Heart right ventricle (tissue), 16 donors: ENCODE measurements around the gene C1orf167. TPM values are rescaled to one million over a fixed set of nuclear protein-coding genes. Genes with fewer than 3 reads are reported as not detected.

Experiments
- ATAC-seq, 8 donors: fragments of 200-7000 bp; cut with Tn5 transposase; one replicate each; pipeline ENCODE4 v1.9.1; 2020; ENCODE audit warnings: mild to moderate bottlenecking in 8 of 8, moderate library complexity in 8 of 8, moderate number of reproducible peaks in 1 of 8
- DNase-seq, 2 donors: peaks; one replicate each; pipeline ENCODE4 v3.0.0-alpha.2; 2020
- H3K27ac ChIP-seq, 10 donors: fragments of 200-600 bp; sonication (generic) in 2 of 10; one replicate each; pipeline versions ENCODE4 v1.5.0 to v1.8.0; 2020 to 2022; ENCODE audit warnings: mild to moderate bottlenecking in 3 of 10
- H3K27me3 ChIP-seq, 7 donors: fragments of 200-600 bp; one replicate each; pipeline ENCODE4 v1.8.0; 2021 to 2022; ENCODE audit warnings: mild to moderate bottlenecking in 2 of 7
- H3K36me3 ChIP-seq, 9 donors: fragments of 200-600 bp; sonication (generic) in 1 of 9; one replicate each; pipeline versions ENCODE4 v1.5.0 to v1.8.0; 2020 to 2022; ENCODE audit warnings: mild to moderate bottlenecking in 2 of 9
- H3K4me1 ChIP-seq, 9 donors: fragments of 200-600 bp; sonication (generic) in 1 of 9; one replicate each; pipeline versions ENCODE4 v1.5.0 to v1.8.0; 2020 to 2022; ENCODE audit warnings: mild to moderate bottlenecking in 4 of 9
- H3K4me3 ChIP-seq, 10 donors: fragments of 200-600 bp; sonication (generic) in 2 of 10; one replicate each; pipeline versions ENCODE4 v1.5.0 to v1.8.0; 2020 to 2022; ENCODE audit warnings: mild to moderate bottlenecking in 7 of 10, moderate library complexity in 2 of 10
- H3K9me3 ChIP-seq, 11 donors: fragments of 200-600 bp in 10 of 11; sonication (generic) in 2 of 11; one replicate each; pipeline versions ENCODE4 v1.5.0 to v1.8.0; 2013 to 2022; ENCODE audit warnings: mild to moderate bottlenecking in 2 of 11, control low read depth in 1 of 11, moderate library complexity in 1 of 11
- CTCF ChIP-seq, 9 donors: fragments of 200-600 bp; sonication (generic) in 2 of 9; IDR thresholded peaks; one replicate each; pipeline versions ENCODE4 v1.5.0 to v1.8.0; 2021 to 2022; ENCODE audit warnings: antibody characterized with exemption in 9 of 9, mild to moderate bottlenecking in 5 of 9, moderate library complexity in 1 of 9
- WGBS, 2 donors: extraction: QIAGEN DNeasy Blood & Tissue Kit; methylation state at CpG; one replicate each; pipeline ENCODE4 v1.1.7; 2013; ENCODE audit warnings: inconsistent platforms in 1 of 2; 5-methylcytosine and 5-hydroxymethylcytosine counted together
- intact Hi-C, 10 donors: fragments of 100-400 bp; cut with DNase I; formaldehyde crosslinking; loops; one replicate each; pipeline versions ENCODE4 v1.11.1 to v1.14.2; 2022
- polyA plus RNA-seq, 2 donors: library from polyadenylated mRNA; stranded (reverse); fragments of 200-250 nt; gene quantifications; one replicate each; pipeline ENCODE4 v1.2.3, GENCODE V29; 2013
- total RNA-seq, 10 donors: library from RNA; stranded (reverse); fragmentation: NEBNext Ultra II Directional in 3 of 10; extraction: Animal tissue kit (Norgen Biotek cat#: 25700) in 3 of 10; gene quantifications; one replicate each; pipeline versions ENCODE4 v1.2.1 to v1.2.4, GENCODE V29; 2021 to 2023
- donor health status: Arrhythmogenic right ventricular cardiomyopathy.
- donor health status: ischemic (EF 13 %, LVEDD 7.1; RV severe dilation, severe dysfunction).
- donor health status: healthy with polysubstance abuse.
- donor health status: DM: no; HTN: yes; CAD: no.
- donor health status: DM: no; HTN: no; CAD: no.
- donor health status: ischemic (EF 25% LVEDD 6.9; RV normal size, moderate dysfunction).
- donor health status: ischemic (EF 25% LVEDD 5.7; RV mildly dilated, moderate dysfunction).
- donor health status: healthy.
- donor health status: DM: yes; HTN: yes; CAD: no.
- donor health status: Ischemic cardiomyopathy.
- donor health status: ischemic (EF 35%, LVEDD 5.7; RV mildly dilated, moderate dysfunction).
- donor health status: nonischemic (EF 11% LVEDD 7.7; RV severe dilation, severe dysfunction).
- donor health status: DM: yes; HTN: yes; CAD: no.
- donor health status: PGD.
- donor health status: ischemic (EF 29% LVEDD 5.4; RV normal size, mild dysfunction).
- donor health status: nonischemic (EF 23%, LVEDD 6.1; RV moderate dilation, normal function).

C1orf167 gene
- total and polyA plus RNA-seq, 12 donors: 2.4 to 12.8 (median 5.7) TPM

DNA sequence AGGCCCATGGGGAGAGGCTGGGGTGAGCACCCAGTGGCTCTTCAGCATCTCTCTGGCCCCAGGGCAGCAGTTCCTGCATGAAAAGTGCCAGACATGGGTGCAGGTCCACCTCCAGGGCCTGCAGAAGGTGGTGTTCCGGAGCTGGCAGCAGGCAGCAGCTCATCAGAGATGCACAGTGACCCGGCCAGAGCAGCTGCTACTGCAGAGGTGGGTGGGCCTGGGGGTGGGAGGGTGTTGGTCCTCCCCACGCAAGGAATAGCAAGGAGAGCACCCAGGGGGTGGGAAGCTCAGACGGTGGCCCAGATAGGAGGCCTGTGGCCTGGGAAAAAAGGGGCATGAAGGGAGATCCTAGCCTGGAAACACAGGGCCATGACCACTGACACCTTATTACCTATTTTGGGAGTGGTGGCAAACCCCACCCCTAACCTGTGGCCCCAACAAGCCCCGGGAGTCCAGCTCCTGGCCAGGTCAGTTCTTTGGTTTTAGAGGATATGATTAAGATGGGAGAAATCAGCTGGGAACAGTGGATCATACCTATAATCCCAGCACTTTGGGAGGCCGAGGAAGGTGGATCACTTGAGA, 20.2 kb downstream of the C1orf167 start:
- intact Hi-C loops: loop anchor here in 1 of 10 donors (5.0 kb wide), 1 partner anchor 45 kb away; the partner anchor contains the start of gene AGTRAP
- H3K4me3 ChIP-seq: no peak overlapping the region
- no peak for TF ChIP-seq CTCF (IDR thresholded peaks at IDR 0.05)
- H3K9me3 ChIP-seq: no peaks in the 10 kb centered on the region
- 82% methylated on average over 6 of the region's 6 CpGs for WGBS, 2 donors
- DNase-seq (no peak), ATAC-seq (no peak)
- H3K27ac ChIP-seq: no peak overlapping the region
- H3K36me3 ChIP-seq: no peaks in the 10 kb centered on the region
- no peaks in the 10 kb centered on the region for H3K27me3 ChIP-seq
- H3K4me1 ChIP-seq: peaks cover 18 to 32% (median 28%) of the 10 kb centered on the region in 9 donors

GRCh38 chr1:11783556-11783955, 21.6 kb downstream of the C1orf167 start:
- Histone ChIP-seq H3K27ac (no peak overlapping the region), H3K36me3 (peaks cover 0 to 6% (median 0%) of the 10 kb centered on the region in 9 donors), H3K27me3 (no peaks in the 10 kb centered on the region), H3K9me3 (no peaks in the 10 kb centered on the region), H3K4me1 (peaks cover 30 to 45% (median 42%) of the 10 kb centered on the region in 9 donors), H3K4me3 (no peak overlapping the region)
- 94 to 96% methylated on average over 6 of the region's 6 CpGs for WGBS, 2 donors
- intact Hi-C loops: loop anchor here in 1 of 10 donors (5.0 kb wide), 1 partner anchor 46 kb away; the partner anchor contains the start of gene AGTRAP
- DNase-seq (no peak), ATAC-seq (no peak)
- no peak for TF ChIP-seq CTCF (IDR thresholded peaks at IDR 0.05)

DNA sequence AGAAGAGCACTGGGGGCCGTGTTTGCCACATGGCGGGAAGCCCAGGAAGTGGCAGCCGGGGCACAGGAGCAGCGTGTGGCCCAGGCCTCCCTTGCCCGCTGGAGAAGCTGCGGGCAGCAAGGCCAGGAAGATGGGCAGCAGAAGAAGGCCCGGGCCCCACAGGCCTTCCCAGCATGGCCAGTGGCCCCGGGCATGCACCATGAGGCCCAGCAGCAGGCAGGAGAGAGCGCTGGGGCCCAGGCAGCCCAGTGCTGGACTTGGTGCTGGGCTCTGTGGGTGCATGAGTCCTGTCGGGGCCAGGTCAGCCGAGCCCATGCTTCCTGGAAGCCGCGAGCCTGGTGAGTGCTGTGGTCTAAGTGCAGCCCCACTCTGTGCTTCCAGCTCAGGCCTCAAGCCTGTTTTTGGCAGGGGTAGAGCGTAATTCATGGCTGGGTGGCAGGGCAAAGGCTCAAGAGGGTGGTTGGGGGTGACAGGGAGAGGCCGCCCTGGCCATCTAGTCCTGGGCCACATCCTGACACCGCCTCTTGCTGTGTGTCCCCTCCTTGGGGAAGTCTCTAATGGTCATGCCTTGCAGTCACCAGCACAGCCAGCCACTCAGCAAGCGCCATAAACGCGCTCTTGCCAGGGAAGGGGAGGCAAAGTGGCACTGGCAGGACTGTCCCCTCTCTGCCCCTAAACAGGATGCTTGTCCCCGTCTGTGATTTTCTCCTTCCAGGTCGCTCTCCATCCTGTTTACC, 22.4 kb downstream of the C1orf167 start:
- H3K4me3 ChIP-seq: peak overlapping the region in 9 of 10 donors; percentile 12 to 51 (median 40)
- peak overlapping the region; percentile 31 to 99 (median 85) for H3K27ac ChIP-seq
- no peak for TF ChIP-seq CTCF (IDR thresholded peaks at IDR 0.05)
- H3K36me3 ChIP-seq: peaks cover 0 to 13% (median 0%) of the 10 kb centered on the region in 9 donors
- intact Hi-C loops: loop anchor here in 1 of 10 donors (5.0 kb wide), 1 partner anchor 47 kb away; the partner anchor contains the start of gene AGTRAP
- H3K27me3 ChIP-seq: no peaks in the 10 kb centered on the region
- DNase-seq (no peak), ATAC-seq (peak in 4 of 8 donors; percentile 0 to 21 (median 3))
- 71 to 78% methylated on average over 19 to 21 of the region's 21 CpGs for WGBS, 2 donors
- peaks cover 35 to 54% (median 50%) of the 10 kb centered on the region in 9 donors for H3K4me1 ChIP-seq
- no peaks in the 10 kb centered on the region for H3K9me3 ChIP-seq

DNA sequence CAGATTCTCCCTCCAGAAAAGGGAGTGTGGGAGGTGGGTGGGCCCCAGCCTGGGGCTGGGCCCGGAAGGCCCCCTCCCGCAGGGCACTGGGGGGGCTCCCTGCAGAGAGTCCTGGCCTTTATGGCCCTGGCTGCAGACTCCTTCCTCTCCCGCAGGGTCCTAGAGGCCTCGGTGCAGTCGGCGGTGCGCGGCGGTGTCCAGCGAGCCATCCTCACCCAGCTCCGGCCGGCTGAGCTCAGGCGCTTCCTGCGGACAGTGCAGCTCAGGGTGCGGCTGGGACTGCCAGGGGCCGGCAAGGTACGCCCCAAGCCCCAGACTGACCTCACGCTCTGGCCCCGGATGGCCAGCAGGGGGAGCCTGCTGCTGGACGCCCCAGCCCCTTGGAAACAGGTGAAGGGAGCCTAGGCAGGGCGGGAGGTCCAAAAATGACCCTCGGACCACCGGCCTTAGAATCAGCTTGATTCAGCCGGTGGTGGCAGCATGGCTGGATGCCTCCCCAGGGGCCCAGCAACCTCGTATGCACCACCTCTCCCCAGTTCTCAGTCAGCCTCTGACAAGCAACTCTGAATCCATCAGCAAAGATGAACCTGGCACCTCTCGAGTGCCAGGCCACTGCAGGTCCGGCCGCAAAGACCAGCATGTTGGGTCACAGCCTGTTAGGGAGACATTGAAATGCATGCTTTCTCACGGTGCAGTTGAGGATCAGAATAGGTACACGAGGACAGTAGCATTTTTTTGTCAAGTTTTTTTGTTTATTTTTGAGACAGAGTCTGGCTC, 23.2 kb downstream of the C1orf167 start:
- H3K4me3 ChIP-seq: peak overlapping the region in 9 of 10 donors; percentile 12 to 51 (median 40)
- peaks cover 0 to 20% (median 5%) of the 10 kb centered on the region in 9 donors for H3K36me3 ChIP-seq
- peak; percentile 75 to 95 (median 91) for TF ChIP-seq CTCF (IDR thresholded peaks at IDR 0.05)
- peak; percentile 69 to 79 for DNase-seq
- WGBS, 2 donors: 4 to 5% methylated on average over 30 of the region's 30 CpGs
- H3K27me3 ChIP-seq: no peaks in the 10 kb centered on the region
- peaks cover 42 to 62% (median 58%) of the 10 kb centered on the region in 9 donors for H3K4me1 ChIP-seq
- H3K9me3 ChIP-seq: no peaks in the 10 kb centered on the region
- intact Hi-C loops: loop anchor here in 2 of 10 donors (5.0 kb wide), 1 partner anchor 48 kb away; the partner anchor contains the start of gene AGTRAP (in 2 of the 2)
- peak overlapping the region; percentile 31 to 99 (median 85) for H3K27ac ChIP-seq
- ATAC-seq: peak; percentile 50 to 68 (median 61)
